ENCODE measurements around the gene AMDHD1. TPM values are rescaled to one million over a fixed set of nuclear protein-coding genes. Genes with fewer than 3 reads are reported as not detected.

The AMDHD1 gene
- total and polyA plus RNA-seq, 8 donors, result 0.23 to 0.37 TPM; not detected in 6

GRCh38 chr12:95959107-95959506, 16.0 kb downstream of the AMDHD1 start:
- intact Hi-C loops (cut with DNase I; ENCODE audit: low total_unique reads), result no loop called here
- Histone ChIP-seq H3K9me3 (no peaks in the 10 kb centered on the region), H3K4me1 (no peaks in the 10 kb centered on the region), H3K4me3 (no peak overlapping the region), H3K36me3 (no peaks in the 10 kb centered on the region), H3K27ac (no peak overlapping the region), H3K27me3 (peaks cover 0 to 3% (median 0%) of the 10 kb centered on the region in 3 donors)
- WGBS, 5 donors, result 25 to 79% (median 46%) methylated on average over 1 of the region's 1 CpG
- DNase-seq, result no peak
- TF ChIP-seq, protein P1, sequence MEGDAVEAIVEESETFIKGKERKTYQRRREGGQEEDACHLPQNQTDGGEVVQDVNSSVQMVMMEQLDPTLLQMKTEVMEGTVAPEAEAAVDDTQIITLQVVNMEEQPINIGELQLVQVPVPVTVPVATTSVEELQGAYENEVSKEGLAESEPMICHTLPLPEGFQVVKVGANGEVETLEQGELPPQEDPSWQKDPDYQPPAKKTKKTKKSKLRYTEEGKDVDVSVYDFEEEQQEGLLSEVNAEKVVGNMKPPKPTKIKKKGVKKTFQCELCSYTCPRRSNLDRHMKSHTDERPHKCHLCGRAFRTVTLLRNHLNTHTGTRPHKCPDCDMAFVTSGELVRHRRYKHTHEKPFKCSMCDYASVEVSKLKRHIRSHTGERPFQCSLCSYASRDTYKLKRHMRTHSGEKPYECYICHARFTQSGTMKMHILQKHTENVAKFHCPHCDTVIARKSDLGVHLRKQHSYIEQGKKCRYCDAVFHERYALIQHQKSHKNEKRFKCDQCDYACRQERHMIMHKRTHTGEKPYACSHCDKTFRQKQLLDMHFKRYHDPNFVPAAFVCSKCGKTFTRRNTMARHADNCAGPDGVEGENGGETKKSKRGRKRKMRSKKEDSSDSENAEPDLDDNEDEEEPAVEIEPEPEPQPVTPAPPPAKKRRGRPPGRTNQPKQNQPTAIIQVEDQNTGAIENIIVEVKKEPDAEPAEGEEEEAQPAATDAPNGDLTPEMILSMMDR (IDR thresholded peaks at IDR 0.05), result no peak
- no peak for TF ChIP-seq POLR2A (IDR thresholded peaks at IDR 0.05)
- TF ChIP-seq POLR2AphosphoS5 (IDR thresholded peaks at IDR 0.05), result no peak
- TF ChIP-seq EP300 (IDR thresholded peaks at IDR 0.05), result no peak

DNA sequence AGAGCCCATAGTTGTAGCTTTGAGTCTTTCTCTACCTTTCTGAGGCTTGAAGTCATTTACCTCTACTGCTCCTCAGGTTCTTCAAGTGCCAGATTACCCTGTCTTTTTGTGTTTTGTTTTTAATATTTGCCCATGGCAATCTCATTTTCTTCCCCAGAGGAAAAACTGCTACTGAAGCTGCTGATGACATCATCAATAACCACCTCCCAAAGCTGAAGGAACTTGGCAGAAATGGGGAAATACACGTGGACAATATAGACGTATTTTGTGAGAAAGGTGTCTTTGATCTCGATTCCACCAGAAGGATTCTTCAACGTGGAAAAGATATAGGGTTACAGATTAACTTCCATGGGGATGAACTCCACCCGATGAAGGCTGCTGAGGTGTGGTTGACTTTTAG, 17.1 kb downstream of the AMDHD1 start:
- Histone ChIP-seq H3K27ac (no peak overlapping the region), H3K4me3 (no peak overlapping the region), H3K9me3 (no peaks in the 10 kb centered on the region), H3K36me3 (no peaks in the 10 kb centered on the region), H3K27me3 (peaks cover 0 to 3% (median 0%) of the 10 kb centered on the region in 3 donors), H3K4me1 (no peaks in the 10 kb centered on the region)
- 46 to 59% (median 54%) methylated on average over 5 of the region's 5 CpGs for WGBS, 5 donors
- TF ChIP-seq POLR2AphosphoS5 (IDR thresholded peaks at IDR 0.05), result no peak
- no peak for TF ChIP-seq EP300 (IDR thresholded peaks at IDR 0.05)
- TF ChIP-seq, protein P1 (IDR thresholded peaks at IDR 0.05), result no peak
- TF ChIP-seq POLR2A (IDR thresholded peaks at IDR 0.05), result no peak
- intact Hi-C loops (cut with DNase I; ENCODE audit: low total_unique reads), result no loop called here
- no peak for DNase-seq

GRCh38 chr12:95962222-95962621, 19.1 kb downstream of the AMDHD1 start:
- H3K4me3 ChIP-seq, result no peak overlapping the region
- intact Hi-C loops (cut with DNase I; ENCODE audit: low total_unique reads), result no loop called here
- 71 to 73% (median 71%) methylated on average over 7 of the region's 7 CpGs for WGBS, 5 donors
- no peaks in the 10 kb centered on the region for H3K27me3 ChIP-seq
- no peaks in the 10 kb centered on the region for H3K9me3 ChIP-seq
- H3K36me3 ChIP-seq, result no peaks in the 10 kb centered on the region
- H3K4me1 ChIP-seq, result no peaks in the 10 kb centered on the region
- no peak for TF ChIP-seq POLR2AphosphoS5 (IDR thresholded peaks at IDR 0.05)
- TF ChIP-seq, protein P1 (IDR thresholded peaks at IDR 0.05), result no peak
- no peak for TF ChIP-seq EP300 (IDR thresholded peaks at IDR 0.05)
- TF ChIP-seq POLR2A (IDR thresholded peaks at IDR 0.05), result no peak
- H3K27ac ChIP-seq, result no peak overlapping the region
- DNase-seq, result no peak

DNA sequence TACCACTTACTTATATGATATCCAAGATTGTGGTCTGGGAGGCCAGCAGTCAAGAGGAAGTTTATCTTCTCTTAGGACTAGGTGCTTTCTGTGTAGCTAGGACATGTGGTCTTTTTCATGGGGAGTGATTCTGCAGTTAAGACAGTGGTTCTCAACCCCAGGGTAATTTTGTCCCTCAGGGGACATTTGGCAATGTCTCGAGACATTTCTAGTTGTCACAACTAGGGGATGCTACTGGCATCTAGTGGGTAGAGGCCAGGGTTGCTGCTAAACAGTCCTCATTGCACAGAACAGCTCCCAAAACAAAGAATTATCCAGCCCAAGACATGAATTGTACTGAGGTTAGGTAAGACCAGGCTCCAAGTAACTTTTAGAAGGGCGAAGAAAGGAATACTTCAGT, 20.0 kb downstream of the AMDHD1 start:
- WGBS, 5 donors, result 81 to 88% (median 84%) methylated on average over 2 of the region's 2 CpGs
- TF ChIP-seq, protein P1 (IDR thresholded peaks at IDR 0.05), result no peak
- no peak for TF ChIP-seq POLR2AphosphoS5 (IDR thresholded peaks at IDR 0.05)
- TF ChIP-seq POLR2A (IDR thresholded peaks at IDR 0.05), result no peak

More for the DNA sequence above, 20.0 kb downstream of the AMDHD1 start:
- no peak overlapping the region for H3K27ac ChIP-seq
- H3K4me1 ChIP-seq, result no peaks in the 10 kb centered on the region
- H3K36me3 ChIP-seq, result no peaks in the 10 kb centered on the region
- H3K27me3 ChIP-seq, result no peaks in the 10 kb centered on the region
- intact Hi-C loops (cut with DNase I; ENCODE audit: low total_unique reads), result no loop called here
- no peaks in the 10 kb centered on the region for H3K9me3 ChIP-seq
- no peak overlapping the region for H3K4me3 ChIP-seq
- no peak for DNase-seq
